ENCODE data around the gene SF3B3. TPM values are rescaled to one million over a fixed set of nuclear protein-coding genes. Genes with fewer than 3 reads are reported as not detected.

The SF3B3 gene
- total RNA-seq, 1 donor from 2014 or later: 103 TPM

DNA sequence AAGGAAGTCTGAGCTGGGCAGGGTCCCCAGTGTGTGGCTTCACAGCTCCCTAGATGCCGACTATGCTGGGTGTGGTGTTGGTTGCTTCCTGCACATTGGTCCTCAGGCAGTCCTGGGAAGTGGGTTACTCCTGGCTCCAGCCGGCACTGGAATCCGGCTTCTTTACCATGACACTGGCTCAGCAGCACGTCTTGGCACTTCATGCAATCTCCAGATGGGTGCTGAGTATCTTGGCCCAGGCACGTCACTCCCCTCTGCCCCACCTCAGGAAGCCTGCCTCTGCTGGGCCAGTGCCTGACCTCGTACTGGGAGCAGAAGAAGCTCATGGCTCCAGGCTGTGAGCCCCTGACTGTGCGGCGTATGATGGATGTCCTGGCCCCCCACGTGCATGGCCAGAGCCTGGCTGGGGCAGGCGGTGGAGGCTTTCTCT lies 44.7 kb upstream of the SF3B3 start:
- H3K27me3 ChIP-seq (ENCODE audit: control insufficient read depth, insufficient read depth, low read length): no peaks in the 10 kb centered on the region
- H3K4me3 ChIP-seq (ENCODE audit: low read depth, low read length): no peak overlapping the region
- TF ChIP-seq, protein P1, sequence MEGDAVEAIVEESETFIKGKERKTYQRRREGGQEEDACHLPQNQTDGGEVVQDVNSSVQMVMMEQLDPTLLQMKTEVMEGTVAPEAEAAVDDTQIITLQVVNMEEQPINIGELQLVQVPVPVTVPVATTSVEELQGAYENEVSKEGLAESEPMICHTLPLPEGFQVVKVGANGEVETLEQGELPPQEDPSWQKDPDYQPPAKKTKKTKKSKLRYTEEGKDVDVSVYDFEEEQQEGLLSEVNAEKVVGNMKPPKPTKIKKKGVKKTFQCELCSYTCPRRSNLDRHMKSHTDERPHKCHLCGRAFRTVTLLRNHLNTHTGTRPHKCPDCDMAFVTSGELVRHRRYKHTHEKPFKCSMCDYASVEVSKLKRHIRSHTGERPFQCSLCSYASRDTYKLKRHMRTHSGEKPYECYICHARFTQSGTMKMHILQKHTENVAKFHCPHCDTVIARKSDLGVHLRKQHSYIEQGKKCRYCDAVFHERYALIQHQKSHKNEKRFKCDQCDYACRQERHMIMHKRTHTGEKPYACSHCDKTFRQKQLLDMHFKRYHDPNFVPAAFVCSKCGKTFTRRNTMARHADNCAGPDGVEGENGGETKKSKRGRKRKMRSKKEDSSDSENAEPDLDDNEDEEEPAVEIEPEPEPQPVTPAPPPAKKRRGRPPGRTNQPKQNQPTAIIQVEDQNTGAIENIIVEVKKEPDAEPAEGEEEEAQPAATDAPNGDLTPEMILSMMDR (IDR thresholded peaks at IDR 0.05; ENCODE audit: insufficient read depth, low read length, poor library complexity, severe bottlenecking): no peak
- peaks cover 13% of the 10 kb centered on the region for H3K36me3 ChIP-seq (ENCODE audit: control insufficient read depth, insufficient read depth, low read length)
- no peak for DNase-seq (ENCODE audit: low read depth)

GRCh38 chr16:70480127-70481105 lies 43.2 kb upstream of the SF3B3 start:
- H3K36me3 ChIP-seq (ENCODE audit: control insufficient read depth, insufficient read depth, low read length): peaks cover 13% of the 10 kb centered on the region

GRCh38 chr16:70481929-70482536 lies 41.6 kb upstream of the SF3B3 start:
- Histone ChIP-seq H3K36me3 (ENCODE audit: control insufficient read depth, insufficient read depth, low read length) (peaks cover 14% of the 10 kb centered on the region), H3K4me3 (ENCODE audit: low read depth, low read length) (no peak overlapping the region), H3K27me3 (ENCODE audit: control insufficient read depth, insufficient read depth, low read length) (no peaks in the 10 kb centered on the region)
- DNase-seq (ENCODE audit: low read depth): no peak
- TF ChIP-seq, protein P1 (IDR thresholded peaks at IDR 0.05; ENCODE audit: insufficient read depth, low read length, poor library complexity, severe bottlenecking): no peak

More at GRCh38 chr16:70480127-70481105, 43.2 kb upstream of the SF3B3 start:
- Histone ChIP-seq H3K27me3 (ENCODE audit: control insufficient read depth, insufficient read depth, low read length) (no peaks in the 10 kb centered on the region), H3K4me3 (ENCODE audit: low read depth, low read length) (no peak overlapping the region)
- TF ChIP-seq, protein P1 (IDR thresholded peaks at IDR 0.05; ENCODE audit: insufficient read depth, low read length, poor library complexity, severe bottlenecking): no peak
- no peak for DNase-seq (ENCODE audit: low read depth)

DNA sequence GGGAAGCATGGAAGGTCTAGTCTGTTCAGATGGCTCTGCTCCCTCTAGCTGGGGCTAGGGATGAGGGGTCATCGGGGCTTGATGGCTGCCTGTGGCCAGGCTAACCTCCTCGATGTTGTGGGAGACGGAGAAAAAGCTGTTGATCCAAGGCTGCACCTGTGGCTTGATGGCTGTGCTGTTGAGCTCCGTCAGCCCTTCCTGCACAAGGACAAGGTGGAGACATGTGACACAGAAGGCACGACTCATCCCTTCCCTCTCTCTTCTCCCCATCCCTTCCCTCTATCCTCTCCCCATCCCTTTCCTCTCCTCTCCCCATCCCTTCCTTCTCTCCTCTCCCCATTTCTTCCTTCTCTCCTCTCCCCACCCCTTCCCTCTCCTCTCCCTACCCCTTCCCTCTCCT lies 41.0 kb upstream of the SF3B3 start:
- Histone ChIP-seq H3K36me3 (ENCODE audit: control insufficient read depth, insufficient read depth, low read length) (peaks cover 14% of the 10 kb centered on the region), H3K4me3 (ENCODE audit: low read depth, low read length) (no peak overlapping the region), H3K27me3 (ENCODE audit: control insufficient read depth, insufficient read depth, low read length) (no peaks in the 10 kb centered on the region)
- TF ChIP-seq, protein P1 (IDR thresholded peaks at IDR 0.05; ENCODE audit: insufficient read depth, low read length, poor library complexity, severe bottlenecking): no peak
- DNase-seq (ENCODE audit: low read depth): no peak

DNA sequence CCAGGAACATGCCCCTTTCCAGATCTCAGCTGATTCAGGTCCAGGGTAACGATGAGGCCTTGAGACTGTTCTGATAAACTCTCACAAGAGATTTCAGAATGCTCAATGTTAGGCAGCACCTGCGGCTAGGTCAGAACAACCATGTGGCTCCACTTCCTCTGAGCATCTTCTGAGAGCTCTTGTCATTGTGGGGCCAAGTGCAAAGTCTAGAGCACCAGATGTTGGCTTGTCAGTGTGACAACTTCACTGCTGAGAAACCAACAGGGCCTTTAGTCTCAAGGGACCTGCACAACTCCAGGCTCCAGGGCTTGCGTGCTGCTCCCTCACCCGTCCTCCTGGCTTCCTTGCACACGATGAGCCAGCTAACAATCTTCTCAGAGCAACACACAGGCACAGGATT lies 40.2 kb upstream of the SF3B3 start:
- Histone ChIP-seq H3K27me3 (ENCODE audit: control insufficient read depth, insufficient read depth, low read length) (no peaks in the 10 kb centered on the region), H3K36me3 (ENCODE audit: control insufficient read depth, insufficient read depth, low read length) (peaks cover 14% of the 10 kb centered on the region), H3K4me3 (ENCODE audit: low read depth, low read length) (no peak overlapping the region)
- TF ChIP-seq, protein P1 (IDR thresholded peaks at IDR 0.05; ENCODE audit: insufficient read depth, low read length, poor library complexity, severe bottlenecking): no peak
- no peak for DNase-seq (ENCODE audit: low read depth)
